Measurements from ENCODE around the gene OR52E6.

DNA sequence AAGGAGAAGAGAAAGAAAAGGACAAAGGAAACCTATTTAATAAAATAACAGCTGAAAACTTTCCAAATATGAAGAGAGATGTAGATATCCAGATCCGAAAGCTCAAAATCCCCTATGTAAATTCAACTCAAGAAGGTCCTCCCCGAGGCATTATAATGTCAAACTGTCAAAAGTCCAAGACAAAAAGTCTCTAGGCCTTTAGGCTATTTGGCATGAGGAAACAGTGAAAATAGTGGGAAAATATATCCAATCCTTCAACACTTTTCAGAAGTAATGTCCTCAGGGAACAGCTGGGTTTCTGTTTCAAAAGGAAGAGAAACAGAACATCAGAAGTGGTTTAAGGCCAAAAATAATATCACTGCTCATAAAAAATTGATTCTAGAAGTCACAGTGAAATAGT lies 36.9 kb upstream of the OR52E6 start:
- TF ChIP-seq, protein P1, sequence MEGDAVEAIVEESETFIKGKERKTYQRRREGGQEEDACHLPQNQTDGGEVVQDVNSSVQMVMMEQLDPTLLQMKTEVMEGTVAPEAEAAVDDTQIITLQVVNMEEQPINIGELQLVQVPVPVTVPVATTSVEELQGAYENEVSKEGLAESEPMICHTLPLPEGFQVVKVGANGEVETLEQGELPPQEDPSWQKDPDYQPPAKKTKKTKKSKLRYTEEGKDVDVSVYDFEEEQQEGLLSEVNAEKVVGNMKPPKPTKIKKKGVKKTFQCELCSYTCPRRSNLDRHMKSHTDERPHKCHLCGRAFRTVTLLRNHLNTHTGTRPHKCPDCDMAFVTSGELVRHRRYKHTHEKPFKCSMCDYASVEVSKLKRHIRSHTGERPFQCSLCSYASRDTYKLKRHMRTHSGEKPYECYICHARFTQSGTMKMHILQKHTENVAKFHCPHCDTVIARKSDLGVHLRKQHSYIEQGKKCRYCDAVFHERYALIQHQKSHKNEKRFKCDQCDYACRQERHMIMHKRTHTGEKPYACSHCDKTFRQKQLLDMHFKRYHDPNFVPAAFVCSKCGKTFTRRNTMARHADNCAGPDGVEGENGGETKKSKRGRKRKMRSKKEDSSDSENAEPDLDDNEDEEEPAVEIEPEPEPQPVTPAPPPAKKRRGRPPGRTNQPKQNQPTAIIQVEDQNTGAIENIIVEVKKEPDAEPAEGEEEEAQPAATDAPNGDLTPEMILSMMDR (IDR thresholded peaks at IDR 0.05; ENCODE audit: low read length): no peak
- TF ChIP-seq EZH2 (IDR thresholded peaks at IDR 0.05; ENCODE audit: borderline replicate concordance, low read length): no peak
